Glutamatergic neuron (in vitro differentiated cells): Measurements from ENCODE around the gene NDUFS8. TPM values are rescaled to one million over a fixed set of nuclear protein-coding genes. Genes with fewer than 3 reads are reported as not detected.

Experiments used
- DNase-seq: peaks from one replicate; pipeline ENCODE4 v3.0.0; 2022
- H3K27ac Mint-ChIP-seq: one replicate; pipeline ENCODE4 v1.8.0; 2020; ENCODE audit warnings: mild to moderate bottlenecking, mixed read lengths, inconsistent platforms; ENCODE audit not compliant: unreplicated experiment
- H3K27me3 Mint-ChIP-seq: one replicate; pipeline ENCODE4 v1.8.0; 2020; ENCODE audit warnings: mild to moderate bottlenecking, moderate library complexity, mixed read lengths, inconsistent platforms; ENCODE audit not compliant: unreplicated experiment
- H3K36me3 Mint-ChIP-seq: one replicate; pipeline ENCODE4 v1.8.0; 2020; ENCODE audit warnings: mild to moderate bottlenecking, mixed read lengths, inconsistent platforms; ENCODE audit not compliant: unreplicated experiment
- H3K4me1 Mint-ChIP-seq: one replicate; pipeline ENCODE4 v1.8.0; 2020; ENCODE audit warnings: mild to moderate bottlenecking, low read depth, mixed read lengths, inconsistent platforms; ENCODE audit not compliant: unreplicated experiment
- H3K4me3 Mint-ChIP-seq: one replicate; pipeline ENCODE4 v1.8.0; 2020; ENCODE audit warnings: mild to moderate bottlenecking, mixed read lengths, inconsistent platforms; ENCODE audit not compliant: unreplicated experiment
- H3K9me3 Mint-ChIP-seq: one replicate; pipeline ENCODE4 v1.8.0; 2020; ENCODE audit warnings: mild to moderate bottlenecking, moderate library complexity, mixed read lengths, inconsistent platforms; ENCODE audit not compliant: unreplicated experiment
- CTCF ChIP-seq: fragments of 200-600 bp; sonication (generic); IDR thresholded peaks from one replicate; pipeline ENCODE4 v1.5.0; 2021; ENCODE audit not compliant: partially characterized antibody, unreplicated experiment
- total RNA-seq: library from RNA; stranded (reverse); fragmentation: NEBNext Ultra II Directional; extraction: Animal tissue kit (Norgen Biotek cat#: 25700); gene quantifications from one replicate; pipeline ENCODE4 v1.2.1, GENCODE V29; 2021; ENCODE audit not compliant: unreplicated experiment

NDUFS8 gene
- total RNA-seq, 1 donor from 2014 or later: 136 TPM

GRCh38 chr11:68020575-68020974 lies 9.9 kb upstream of the NDUFS8 start:
- H3K27me3 Mint-ChIP-seq: peaks cover 4% of the 10 kb centered on the region
- no peak for TF ChIP-seq CTCF
- DNase-seq: peak; percentile 54
- H3K4me3 Mint-ChIP-seq: no peak overlapping the region
- H3K4me1 Mint-ChIP-seq: peaks cover 8% of the 10 kb centered on the region
- no peak overlapping the region for H3K27ac Mint-ChIP-seq
- H3K36me3 Mint-ChIP-seq: peaks cover 10% of the 10 kb centered on the region
- H3K9me3 Mint-ChIP-seq: peaks cover 7% of the 10 kb centered on the region

- TF ChIP-seq CTCF: no peak
- peaks cover 8% of the 10 kb centered on the region for H3K4me1 Mint-ChIP-seq
- H3K9me3 Mint-ChIP-seq: peaks cover 9% of the 10 kb centered on the region
- no peak overlapping the region for H3K4me3 Mint-ChIP-seq
- peaks cover 4% of the 10 kb centered on the region for H3K27me3 Mint-ChIP-seq
- peaks cover 10% of the 10 kb centered on the region for H3K36me3 Mint-ChIP-seq
- DNase-seq: no peak
- H3K27ac Mint-ChIP-seq: no peak overlapping the region
Observed at GRCh38 chr11:68021167-68021787, 9.2 kb upstream of the NDUFS8 start.

- no peaks in the 10 kb centered on the region for H3K27me3 Mint-ChIP-seq
Observed at GRCh38 chr11:68022531-68022930, 8.0 kb upstream of the NDUFS8 start.

GRCh38 chr11:68024508-68024907 lies 6.0 kb upstream of the NDUFS8 start:
- Mint-ChIP-seq H3K4me3 (no peak overlapping the region), H3K9me3 (peaks cover 9% of the 10 kb centered on the region), H3K36me3 (peaks cover 10% of the 10 kb centered on the region), H3K27me3 (peaks cover 2% of the 10 kb centered on the region), H3K27ac (no peak overlapping the region), H3K4me1 (peaks cover 4% of the 10 kb centered on the region)
- no peak for DNase-seq
- TF ChIP-seq CTCF: no peak

More at GRCh38 chr11:68022531-68022930, 8.0 kb upstream of the NDUFS8 start:
- peaks cover 8% of the 10 kb centered on the region for H3K9me3 Mint-ChIP-seq
- H3K4me1 Mint-ChIP-seq: peaks cover 4% of the 10 kb centered on the region
- H3K36me3 Mint-ChIP-seq: peaks cover 10% of the 10 kb centered on the region
- H3K4me3 Mint-ChIP-seq: no peak overlapping the region
- no peak for DNase-seq
- no peak for TF ChIP-seq CTCF
- no peak overlapping the region for H3K27ac Mint-ChIP-seq

- no peak for TF ChIP-seq CTCF
- DNase-seq: no peak
Observed at GRCh38 chr11:68025047-68025446, 5.4 kb upstream of the NDUFS8 start.

More at GRCh38 chr11:68025047-68025446, 5.4 kb upstream of the NDUFS8 start:
- Mint-ChIP-seq H3K9me3 (peaks cover 8% of the 10 kb centered on the region), H3K4me1 (peaks cover 4% of the 10 kb centered on the region), H3K27ac (no peak overlapping the region), H3K4me3 (no peak overlapping the region), H3K27me3 (peaks cover 4% of the 10 kb centered on the region), H3K36me3 (peaks cover 10% of the 10 kb centered on the region)
